Measurements from ENCODE around the gene ZDHHC4. TPM values are rescaled to one million over a fixed set of nuclear protein-coding genes. Genes with fewer than 3 reads are reported as not detected.

ZDHHC4 gene
- total and polyA plus RNA-seq, 2 of the 13 experiments (the other 11 are each of a cell fraction or from before 2014, with no cell fraction given): 83.2 to 188 TPM

DNA sequence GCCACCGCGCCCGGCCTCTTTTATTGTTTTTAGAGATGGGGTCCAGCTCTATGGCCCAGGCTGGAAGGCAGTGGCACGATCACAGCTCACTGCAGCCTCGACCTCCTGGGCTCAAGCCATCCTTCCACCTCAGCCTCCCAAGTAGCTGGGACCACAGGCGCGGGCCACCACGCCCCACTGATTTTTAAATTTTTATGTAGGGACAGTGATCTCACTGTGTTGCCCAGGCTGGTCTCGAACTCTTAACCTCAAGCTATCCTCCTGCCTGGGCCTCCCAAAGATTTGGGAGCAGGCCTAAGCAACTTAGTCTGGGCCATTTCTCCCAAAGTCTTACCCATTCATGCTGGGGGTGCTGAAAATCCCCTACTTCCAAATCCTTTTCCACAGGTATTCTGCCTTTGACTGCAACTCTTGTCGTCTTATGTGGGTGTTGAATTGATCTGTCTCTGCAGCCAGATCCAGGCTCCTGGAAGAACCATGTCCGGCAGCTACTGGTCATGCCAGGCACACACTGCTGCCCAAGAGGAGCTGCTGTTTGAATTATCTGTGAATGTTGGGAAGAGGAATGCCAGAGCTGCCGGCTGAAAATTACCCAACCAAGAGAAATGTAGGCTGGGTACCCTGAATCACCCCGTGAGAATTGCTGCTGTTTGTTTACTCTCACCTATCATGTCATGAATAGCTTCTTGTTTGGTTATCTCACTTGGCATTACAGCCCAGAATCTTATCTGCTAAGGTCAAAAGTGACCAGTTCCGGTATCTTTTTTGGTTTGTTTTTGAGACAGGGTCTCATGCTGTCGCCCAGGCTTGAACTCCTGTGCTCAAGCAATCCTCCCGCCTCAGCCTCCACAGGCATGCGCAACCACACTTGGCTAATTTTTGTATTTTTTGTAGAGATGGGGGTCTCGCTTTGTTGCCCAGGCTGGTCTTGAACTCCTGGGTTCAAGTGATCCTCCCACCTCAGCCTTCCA, 1.1 kb downstream of the ZDHHC4 start (continued):
- TF ChIP-seq, protein P1, sequence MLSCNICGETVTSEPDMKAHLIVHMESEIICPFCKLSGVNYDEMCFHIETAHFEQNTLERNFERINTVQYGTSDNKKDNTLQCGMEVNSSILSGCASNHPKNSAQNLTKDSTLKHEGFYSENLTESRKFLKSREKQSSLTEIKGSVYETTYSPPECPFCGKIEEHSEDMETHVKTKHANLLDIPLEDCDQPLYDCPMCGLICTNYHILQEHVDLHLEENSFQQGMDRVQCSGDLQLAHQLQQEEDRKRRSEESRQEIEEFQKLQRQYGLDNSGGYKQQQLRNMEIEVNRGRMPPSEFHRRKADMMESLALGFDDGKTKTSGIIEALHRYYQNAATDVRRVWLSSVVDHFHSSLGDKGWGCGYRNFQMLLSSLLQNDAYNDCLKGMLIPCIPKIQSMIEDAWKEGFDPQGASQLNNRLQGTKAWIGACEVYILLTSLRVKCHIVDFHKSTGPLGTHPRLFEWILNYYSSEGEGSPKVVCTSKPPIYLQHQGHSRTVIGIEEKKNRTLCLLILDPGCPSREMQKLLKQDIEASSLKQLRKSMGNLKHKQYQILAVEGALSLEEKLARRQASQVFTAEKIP (CRISPR knock-in tag; IDR thresholded peaks at IDR 0.05; ENCODE audit: borderline replicate concordance): no peak
- no peak for TF ChIP-seq TP53 (CRISPR knock-in tag; conservative IDR thresholded peaks at IDR 0.05)
- TF ChIP-seq TOPORS (CRISPR knock-in tag; IDR thresholded peaks at IDR 0.05): no peak
- no peak for TF ChIP-seq PAX8 (CRISPR knock-in tag; IDR thresholded peaks at IDR 0.05; ENCODE audit: borderline replicate concordance)
- TF ChIP-seq KLF15 (CRISPR knock-in tag; IDR thresholded peaks at IDR 0.05; ENCODE audit: borderline replicate concordance): no peak
- TF ChIP-seq, protein P2, sequence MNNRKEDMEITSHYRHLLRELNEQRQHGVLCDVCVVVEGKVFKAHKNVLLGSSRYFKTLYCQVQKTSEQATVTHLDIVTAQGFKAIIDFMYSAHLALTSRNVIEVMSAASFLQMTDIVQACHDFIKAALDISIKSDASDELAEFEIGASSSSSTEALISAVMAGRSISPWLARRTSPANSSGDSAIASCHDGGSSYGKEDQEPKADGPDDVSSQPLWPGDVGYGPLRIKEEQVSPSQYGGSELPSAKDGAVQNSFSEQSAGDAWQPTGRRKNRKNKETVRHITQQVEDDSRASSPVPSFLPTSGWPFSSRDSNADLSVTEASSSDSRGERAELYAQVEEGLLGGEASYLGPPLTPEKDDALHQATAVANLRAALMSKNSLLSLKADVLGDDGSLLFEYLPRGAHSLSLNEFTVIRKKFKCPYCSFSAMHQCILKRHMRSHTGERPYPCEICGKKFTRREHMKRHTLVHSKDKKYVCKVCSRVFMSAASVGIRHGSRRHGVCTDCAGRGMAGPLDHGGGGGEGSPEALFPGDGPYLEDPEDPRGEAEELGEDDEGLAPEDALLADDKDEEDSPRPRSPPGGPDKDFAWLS (CRISPR knock-in tag; IDR thresholded peaks at IDR 0.05; ENCODE audit: borderline replicate concordance): no peak
- TF ChIP-seq ZNF317 (CRISPR knock-in tag; IDR thresholded peaks at IDR 0.05): peak; percentile 75; the same call in 1 of the 2 replicates
- TF ChIP-seq RFXANK (CRISPR knock-in tag; IDR thresholded peaks at IDR 0.05): 0 out of 2 replicates have a peak, but pooled peaks have one; percentile 26
- peak; percentile 67 for TF ChIP-seq CBX1 (IDR thresholded peaks at IDR 0.05; ENCODE audit: low read depth)
- TF ChIP-seq FOXA1 (IDR thresholded peaks at IDR 0.05): peak; percentile 40; the same call in 1 of the 2 replicates
- peak; percentile 93 for TF ChIP-seq FOXA1 (CRISPR knock-in tag; IDR thresholded peaks at IDR 0.05)
- TF ChIP-seq ZFP1 (CRISPR knock-in tag; IDR thresholded peaks at IDR 0.05): peak; percentile 81; the same call in 1 of the 2 replicates
- no peak for TF ChIP-seq THYN1 (CRISPR knock-in tag; IDR thresholded peaks at IDR 0.05; ENCODE audit: borderline replicate concordance, low read depth)
- no peak; the same call in 1 of the 2 replicates for TF ChIP-seq ZNF329 (CRISPR knock-in tag; IDR thresholded peaks at IDR 0.05; ENCODE audit: low read depth)
- TF ChIP-seq IRF2 (CRISPR knock-in tag; IDR thresholded peaks at IDR 0.05): peak; percentile 74
- TF ChIP-seq, protein P3, sequence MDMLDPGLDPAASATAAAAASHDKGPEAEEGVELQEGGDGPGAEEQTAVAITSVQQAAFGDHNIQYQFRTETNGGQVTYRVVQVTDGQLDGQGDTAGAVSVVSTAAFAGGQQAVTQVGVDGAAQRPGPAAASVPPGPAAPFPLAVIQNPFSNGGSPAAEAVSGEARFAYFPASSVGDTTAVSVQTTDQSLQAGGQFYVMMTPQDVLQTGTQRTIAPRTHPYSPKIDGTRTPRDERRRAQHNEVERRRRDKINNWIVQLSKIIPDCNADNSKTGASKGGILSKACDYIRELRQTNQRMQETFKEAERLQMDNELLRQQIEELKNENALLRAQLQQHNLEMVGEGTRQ (IDR thresholded peaks at IDR 0.05; ENCODE audit: low read depth, low read length): no peak
- TF ChIP-seq, protein P3 (CRISPR knock-in tag; IDR thresholded peaks at IDR 0.05; ENCODE audit: borderline replicate concordance): no peak
- TF ChIP-seq ZNF33B (CRISPR knock-in tag; IDR thresholded peaks at IDR 0.05): 0 out of 2 replicates have a peak, but pooled peaks have one; percentile 38
- no peak for TF ChIP-seq AKAP8 (CRISPR knock-in tag; IDR thresholded peaks at IDR 0.05)
- 0 out of 2 replicates have a peak, but pooled peaks have one; percentile 18 for TF ChIP-seq NPAS2 (CRISPR knock-in tag; IDR thresholded peaks at IDR 0.05; ENCODE audit: borderline replicate concordance)
- TF ChIP-seq GATA4 (IDR thresholded peaks at IDR 0.05; ENCODE audit: borderline replicate concordance, low read depth): peak; percentile 98
- TF ChIP-seq CREM (IDR thresholded peaks at IDR 0.05): peak; percentile 77
- TF ChIP-seq CREM (CRISPR knock-in tag; IDR thresholded peaks at IDR 0.05): no peak
- peak; percentile 52; the same call in 1 of the 2 replicates for TF ChIP-seq HOXD1 (CRISPR knock-in tag; IDR thresholded peaks at IDR 0.05)
